IPS-18a (cell line): Measurements from ENCODE around the gene MYO5B.

Source experiments
- H3K27ac ChIP-seq: one replicate; pipeline ENCODE4 v1.5.1; 2013; ENCODE audit warnings: low read length
- H3K27me3 ChIP-seq: one replicate; pipeline ENCODE4 v1.6.1; 2013; ENCODE audit warnings: mild to moderate bottlenecking, low read length; ENCODE audit not compliant: control insufficient read depth, insufficient read depth
- H3K36me3 ChIP-seq: one replicate; pipeline ENCODE4 v1.6.1; 2013; ENCODE audit warnings: low read depth, low read length; ENCODE audit not compliant: control insufficient read depth
- H3K4me1 ChIP-seq: one replicate; pipeline ENCODE4 v1.6.1; 2013; ENCODE audit warnings: low read depth, low read length; ENCODE audit not compliant: control insufficient read depth
- H3K4me3 ChIP-seq: one replicate; pipeline ENCODE4 v1.5.1; 2013; ENCODE audit warnings: low read length
- H3K9ac ChIP-seq: one replicate; pipeline ENCODE4 v1.6.1; 2013; ENCODE audit warnings: mild to moderate bottlenecking, low read length, moderate library complexity
- H3K9me3 ChIP-seq: one replicate; pipeline ENCODE4 v1.6.1; 2013; ENCODE audit warnings: low read depth, low read length; ENCODE audit not compliant: control insufficient read depth

The MYO5B gene

DNA sequence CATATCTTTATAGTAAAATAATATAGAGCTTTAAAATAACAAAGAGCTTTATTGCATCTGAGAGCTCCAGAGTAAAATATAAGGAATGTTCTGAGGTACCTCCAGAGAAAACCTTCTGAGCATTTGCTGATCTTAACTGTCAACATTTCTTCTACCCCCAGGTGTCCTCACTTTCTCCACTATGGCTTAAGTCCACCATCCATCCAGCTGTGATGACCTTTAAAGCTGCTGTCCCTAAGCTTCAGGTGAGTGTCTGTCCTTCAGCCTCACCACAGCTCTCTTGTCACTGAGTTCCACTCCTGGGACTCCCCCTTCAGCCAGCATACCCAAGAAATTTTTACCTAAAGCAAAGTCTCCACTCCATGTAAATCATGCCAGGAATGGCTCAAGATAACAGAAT is 137.9 kb downstream of the MYO5B start:
- Histone ChIP-seq H3K36me3 (no peaks in the 10 kb centered on the region), H3K9me3 (no peaks in the 10 kb centered on the region), H3K4me3 (no peak overlapping the region), H3K9ac (no peak overlapping the region), H3K4me1 (no peaks in the 10 kb centered on the region), H3K27me3 (no peaks in the 10 kb centered on the region), H3K27ac (no peak overlapping the region)

GRCh38 chr18:50056185-50056584 is 138.8 kb downstream of the MYO5B start:
- Histone ChIP-seq H3K36me3 (no peaks in the 10 kb centered on the region), H3K9me3 (no peaks in the 10 kb centered on the region), H3K9ac (no peak overlapping the region), H3K4me3 (no peak overlapping the region), H3K4me1 (no peaks in the 10 kb centered on the region), H3K27me3 (no peaks in the 10 kb centered on the region), H3K27ac (no peak overlapping the region)

GRCh38 chr18:50055488-50055887 is 139.5 kb downstream of the MYO5B start:
- H3K9ac ChIP-seq: no peak overlapping the region
- H3K36me3 ChIP-seq: no peaks in the 10 kb centered on the region

GRCh38 chr18:50053111-50053510 is 141.8 kb downstream of the MYO5B start:
- no peaks in the 10 kb centered on the region for H3K9me3 ChIP-seq
- H3K27ac ChIP-seq: no peak overlapping the region
- H3K9ac ChIP-seq: no peak overlapping the region
- no peak overlapping the region for H3K4me3 ChIP-seq
- no peaks in the 10 kb centered on the region for H3K4me1 ChIP-seq
- H3K27me3 ChIP-seq: no peaks in the 10 kb centered on the region
- H3K36me3 ChIP-seq: no peaks in the 10 kb centered on the region

More at GRCh38 chr18:50055488-50055887, 139.5 kb downstream of the MYO5B start:
- H3K4me1 ChIP-seq: no peaks in the 10 kb centered on the region
- no peaks in the 10 kb centered on the region for H3K27me3 ChIP-seq
- H3K4me3 ChIP-seq: no peak overlapping the region
- no peak overlapping the region for H3K27ac ChIP-seq
- no peaks in the 10 kb centered on the region for H3K9me3 ChIP-seq

DNA sequence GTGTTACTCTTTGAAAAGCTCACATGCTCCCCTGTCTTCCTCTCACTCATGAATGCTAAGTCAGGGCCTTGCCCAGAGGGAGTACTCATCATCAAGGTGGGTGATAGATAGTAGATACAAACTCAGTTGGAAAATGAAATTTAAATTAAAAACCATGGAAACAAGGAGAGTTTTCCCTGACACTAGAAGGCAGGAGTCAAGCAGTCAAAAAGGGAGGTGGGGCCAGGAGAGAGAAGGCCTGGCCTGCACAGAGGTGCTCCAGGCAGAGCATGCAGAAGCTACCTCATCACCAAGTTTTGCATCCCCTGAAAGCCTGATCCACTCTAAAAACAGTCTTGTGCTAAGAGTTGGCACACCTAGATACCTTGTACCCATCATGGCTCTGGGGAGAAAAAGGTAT is 143.7 kb downstream of the MYO5B start:
- Histone ChIP-seq H3K4me3 (no peak overlapping the region), H3K27me3 (no peaks in the 10 kb centered on the region), H3K9ac (no peak overlapping the region), H3K27ac (no peak overlapping the region), H3K4me1 (no peaks in the 10 kb centered on the region), H3K36me3 (no peaks in the 10 kb centered on the region), H3K9me3 (no peaks in the 10 kb centered on the region)

- Histone ChIP-seq H3K36me3 (no peaks in the 10 kb centered on the region), H3K4me3 (no peak overlapping the region), H3K27ac (no peak overlapping the region), H3K4me1 (no peaks in the 10 kb centered on the region), H3K27me3 (no peaks in the 10 kb centered on the region), H3K9ac (no peak overlapping the region), H3K9me3 (no peaks in the 10 kb centered on the region)
These were observed 149.8 kb downstream of the MYO5B start for GRCh38 chr18:50045126-50045525.

DNA sequence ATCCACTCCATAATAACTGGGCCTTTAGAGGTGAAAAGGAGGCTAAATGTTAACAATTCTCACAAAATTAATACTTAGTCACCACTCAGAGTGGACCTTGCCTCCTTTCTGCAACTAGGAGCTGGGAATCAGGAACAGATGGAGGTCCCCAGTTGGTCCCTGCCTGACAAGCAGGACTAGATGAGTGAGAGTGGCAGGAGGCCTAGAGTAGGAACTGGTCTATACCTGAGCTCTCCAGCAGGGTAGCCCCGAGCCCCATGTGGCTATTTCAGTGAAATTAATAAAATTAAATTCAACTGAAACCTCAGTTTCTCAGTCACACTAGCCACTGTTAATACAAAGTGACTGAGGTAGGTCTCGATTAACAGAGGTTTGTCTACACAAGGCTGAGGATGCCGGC is 150.5 kb downstream of the MYO5B start:
- H3K27me3 ChIP-seq: no peaks in the 10 kb centered on the region
- no peaks in the 10 kb centered on the region for H3K36me3 ChIP-seq
- no peak overlapping the region for H3K9ac ChIP-seq
- H3K4me1 ChIP-seq: no peaks in the 10 kb centered on the region
- H3K27ac ChIP-seq: no peak overlapping the region
- H3K9me3 ChIP-seq: no peaks in the 10 kb centered on the region
- no peak overlapping the region for H3K4me3 ChIP-seq

DNA sequence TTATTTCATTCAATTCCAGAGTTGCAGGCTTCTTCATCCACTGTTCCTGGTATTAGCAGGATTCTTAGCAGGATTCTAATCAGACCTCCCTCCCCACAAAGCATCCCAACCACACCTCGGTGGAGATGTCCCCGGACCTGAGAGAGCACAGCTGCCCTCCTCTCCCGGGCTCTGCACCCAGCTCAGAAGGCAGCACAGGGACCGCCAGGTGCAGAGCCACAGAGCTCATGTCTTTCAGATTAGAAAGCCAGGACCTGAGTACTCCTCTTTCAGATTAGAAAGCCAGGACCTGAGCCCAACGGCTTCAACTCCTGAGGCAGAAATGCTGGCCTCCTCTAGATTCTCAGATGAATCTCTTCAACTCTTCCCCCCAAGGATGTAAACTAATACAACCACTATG is 152.3 kb downstream of the MYO5B start:
- Histone ChIP-seq H3K4me3 (no peak overlapping the region), H3K27me3 (no peaks in the 10 kb centered on the region), H3K27ac (no peak overlapping the region)

GRCh38 chr18:50039746-50040145 is 155.2 kb downstream of the MYO5B start:
- no peaks in the 10 kb centered on the region for H3K36me3 ChIP-seq
- no peaks in the 10 kb centered on the region for H3K9me3 ChIP-seq
- H3K27me3 ChIP-seq: no peaks in the 10 kb centered on the region
- no peak overlapping the region for H3K4me3 ChIP-seq
- no peak overlapping the region for H3K27ac ChIP-seq
- H3K9ac ChIP-seq: no peak overlapping the region
- no peaks in the 10 kb centered on the region for H3K4me1 ChIP-seq

More for the DNA sequence above, 152.3 kb downstream of the MYO5B start:
- Histone ChIP-seq H3K4me1 (no peaks in the 10 kb centered on the region), H3K36me3 (no peaks in the 10 kb centered on the region), H3K9me3 (no peaks in the 10 kb centered on the region), H3K9ac (no peak overlapping the region)

DNA sequence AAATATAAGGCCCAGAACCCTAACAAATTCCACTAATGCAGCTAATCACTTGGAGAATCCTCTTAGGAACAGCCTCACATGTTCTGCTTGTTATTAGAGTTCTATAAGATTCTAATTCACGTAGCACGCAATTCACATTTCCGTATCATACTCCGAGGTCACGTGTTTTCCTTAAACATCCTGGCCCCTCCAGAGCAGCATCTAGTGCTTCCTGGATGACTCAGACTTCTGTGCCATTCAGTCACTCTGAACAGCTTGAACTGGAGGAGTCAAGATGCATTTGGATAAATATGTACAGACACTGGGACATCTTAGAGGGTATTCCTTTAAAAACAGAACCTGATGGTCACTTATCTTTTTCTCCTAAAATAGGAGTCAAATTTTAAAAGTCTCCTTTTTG is 156.5 kb downstream of the MYO5B start:
- Histone ChIP-seq H3K27me3 (no peaks in the 10 kb centered on the region), H3K4me3 (no peak overlapping the region), H3K36me3 (no peaks in the 10 kb centered on the region), H3K9me3 (no peaks in the 10 kb centered on the region), H3K9ac (no peak overlapping the region), H3K27ac (no peak overlapping the region), H3K4me1 (no peaks in the 10 kb centered on the region)

DNA sequence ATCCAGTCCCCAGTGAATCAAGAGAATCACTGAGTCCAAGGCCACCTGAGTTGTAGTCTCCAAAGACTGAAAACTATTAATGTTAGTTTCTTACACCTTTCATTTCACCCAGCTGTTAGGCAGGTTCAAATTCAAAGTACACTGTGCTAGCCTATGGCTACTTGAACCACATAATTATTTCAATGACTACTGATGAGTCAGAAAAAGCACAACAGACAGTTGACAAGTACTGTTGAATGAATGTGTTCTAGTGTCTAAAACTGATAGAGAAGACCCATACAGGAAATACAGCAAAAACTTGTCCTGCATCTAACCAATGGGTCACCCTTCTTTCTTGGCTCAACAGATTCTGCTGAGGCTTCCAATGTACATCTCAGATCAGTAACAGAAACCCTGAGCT is 160.9 kb downstream of the MYO5B start:
- Histone ChIP-seq H3K9ac (no peak overlapping the region), H3K27me3 (no peaks in the 10 kb centered on the region)

DNA sequence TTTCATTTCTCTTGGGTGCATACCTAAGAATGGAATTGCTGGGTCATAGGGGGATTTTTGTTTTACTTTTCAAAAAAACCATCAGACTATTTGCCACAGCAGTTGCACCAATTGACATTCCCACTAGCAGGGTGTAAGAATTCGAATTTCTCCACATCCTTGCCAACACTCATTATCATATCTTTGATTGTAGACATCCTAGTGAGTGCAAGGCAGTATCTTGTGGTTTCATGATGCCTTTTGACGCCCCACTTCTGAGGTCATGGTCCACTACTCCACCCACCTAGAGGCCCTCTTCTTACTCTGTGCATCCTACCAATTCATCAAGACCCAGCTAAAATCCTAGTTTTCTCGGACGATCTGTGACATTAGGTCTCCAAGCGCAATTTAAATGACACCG is 161.9 kb downstream of the MYO5B start:
- Histone ChIP-seq H3K4me3 (no peak overlapping the region), H3K9ac (no peak overlapping the region), H3K27ac (no peak overlapping the region), H3K4me1 (no peaks in the 10 kb centered on the region), H3K27me3 (no peaks in the 10 kb centered on the region), H3K9me3 (no peaks in the 10 kb centered on the region), H3K36me3 (no peaks in the 10 kb centered on the region)

More for the DNA sequence above, 160.9 kb downstream of the MYO5B start:
- Histone ChIP-seq H3K4me3 (no peak overlapping the region), H3K27ac (no peak overlapping the region), H3K4me1 (no peaks in the 10 kb centered on the region), H3K36me3 (no peaks in the 10 kb centered on the region), H3K9me3 (no peaks in the 10 kb centered on the region)
